ENCODE data around the gene KIAA1614.

KIAA1614 gene

DNA sequence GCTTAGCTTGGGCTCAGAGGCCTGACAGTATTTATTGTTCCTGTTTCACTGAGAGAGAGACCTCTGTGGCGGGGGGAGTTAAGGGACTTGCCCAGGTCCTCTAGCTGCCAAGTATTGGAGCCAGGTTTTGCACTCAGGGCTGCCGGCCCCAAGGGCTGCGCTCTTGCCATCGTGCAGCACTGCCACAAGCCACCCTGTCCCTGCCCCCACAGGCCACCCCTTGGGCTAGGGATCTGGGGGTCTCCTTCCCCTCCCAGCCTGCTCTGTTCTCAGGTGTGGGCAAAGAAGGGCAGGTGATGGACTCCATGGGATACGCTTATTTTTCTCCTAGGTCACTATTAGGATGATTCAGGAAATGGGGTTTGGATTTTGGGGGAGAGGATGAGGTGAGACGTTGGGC is 8.7 kb downstream of the KIAA1614 start:
- TF ChIP-seq TAF1 (IDR thresholded peaks at IDR 0.05; ENCODE audit: borderline replicate concordance, low read depth, low read length) = no peak
- no peak for TF ChIP-seq POLR2A (IDR thresholded peaks at IDR 0.05; ENCODE audit: low read depth, low read length)
- TF ChIP-seq POLR2AphosphoS5 (IDR thresholded peaks at IDR 0.05; ENCODE audit: low read depth, low read length) = no peak
- FAIRE-seq (no peak), DNase-seq (ENCODE audit: insufficient read length) (no peak)

DNA sequence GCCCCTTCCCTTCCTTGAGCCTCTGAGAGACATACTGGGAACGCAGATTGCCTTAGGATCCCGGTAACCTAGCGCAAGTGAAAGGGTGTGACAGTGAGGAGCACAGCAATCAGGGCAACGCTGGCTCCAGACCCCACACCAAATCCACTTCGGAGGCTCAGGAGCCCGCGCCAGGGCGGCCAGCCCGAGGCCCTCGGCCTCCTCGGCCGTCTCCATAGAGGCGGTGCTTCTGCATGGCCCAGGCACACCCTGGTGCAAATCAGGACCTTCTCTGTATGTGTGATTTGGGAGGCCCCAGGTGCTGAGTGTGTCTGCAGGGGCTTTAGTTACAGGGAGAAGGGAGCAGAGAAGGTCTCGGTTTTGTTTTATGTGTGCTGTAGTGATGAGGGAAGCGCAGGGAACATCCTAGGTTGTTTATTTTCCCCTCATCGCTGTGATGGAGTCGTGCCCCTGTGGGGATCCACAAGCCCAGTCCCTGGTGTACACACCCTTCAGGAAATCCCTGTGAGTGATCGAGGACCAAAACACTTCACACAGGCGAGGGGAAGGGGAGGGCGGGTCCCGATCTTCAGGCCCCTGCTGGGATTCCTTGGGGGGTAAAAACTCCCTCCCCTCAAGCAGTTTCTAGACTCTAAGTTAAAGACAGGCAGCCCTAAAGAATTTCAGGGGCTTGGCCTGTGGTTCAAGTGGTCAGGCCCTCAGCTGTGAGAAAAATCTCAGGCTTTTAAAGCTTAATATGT is 9.4 kb downstream of the KIAA1614 start:
- TF ChIP-seq TAF1 (IDR thresholded peaks at IDR 0.05; ENCODE audit: borderline replicate concordance, low read depth, low read length) (no peak), POLR2AphosphoS5 (IDR thresholded peaks at IDR 0.05; ENCODE audit: low read depth, low read length) (no peak), POLR2A (IDR thresholded peaks at IDR 0.05; ENCODE audit: low read depth, low read length) (no peak)
- FAIRE-seq (no peak), DNase-seq (ENCODE audit: insufficient read length) (no peak)

DNA sequence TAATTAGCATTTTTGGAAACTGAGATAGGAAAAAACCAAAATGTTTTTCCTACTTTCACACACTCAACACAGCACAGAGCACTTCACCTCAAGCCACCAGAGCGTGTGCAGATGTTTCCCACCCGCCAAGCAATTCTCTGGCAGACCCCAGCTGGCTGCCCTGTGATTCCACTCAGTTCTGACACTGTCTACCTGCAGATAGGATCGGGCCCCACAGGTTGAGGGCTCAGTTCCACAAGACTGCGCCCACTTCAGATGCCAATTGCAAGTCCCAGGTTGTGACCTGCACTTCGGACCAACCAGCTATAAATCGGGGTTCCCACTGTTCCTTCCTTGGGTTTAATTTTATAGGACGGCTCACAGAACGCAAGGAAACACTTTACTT is 9.9 kb downstream of the KIAA1614 start:
- TF ChIP-seq POLR2AphosphoS5 (IDR thresholded peaks at IDR 0.05; ENCODE audit: low read depth, low read length) = no peak
- no peak for TF ChIP-seq POLR2A (IDR thresholded peaks at IDR 0.05; ENCODE audit: low read depth, low read length)
- TF ChIP-seq TAF1 (IDR thresholded peaks at IDR 0.05; ENCODE audit: borderline replicate concordance, low read depth, low read length) = no peak
- FAIRE-seq (no peak), DNase-seq (ENCODE audit: insufficient read length) (no peak)

DNA sequence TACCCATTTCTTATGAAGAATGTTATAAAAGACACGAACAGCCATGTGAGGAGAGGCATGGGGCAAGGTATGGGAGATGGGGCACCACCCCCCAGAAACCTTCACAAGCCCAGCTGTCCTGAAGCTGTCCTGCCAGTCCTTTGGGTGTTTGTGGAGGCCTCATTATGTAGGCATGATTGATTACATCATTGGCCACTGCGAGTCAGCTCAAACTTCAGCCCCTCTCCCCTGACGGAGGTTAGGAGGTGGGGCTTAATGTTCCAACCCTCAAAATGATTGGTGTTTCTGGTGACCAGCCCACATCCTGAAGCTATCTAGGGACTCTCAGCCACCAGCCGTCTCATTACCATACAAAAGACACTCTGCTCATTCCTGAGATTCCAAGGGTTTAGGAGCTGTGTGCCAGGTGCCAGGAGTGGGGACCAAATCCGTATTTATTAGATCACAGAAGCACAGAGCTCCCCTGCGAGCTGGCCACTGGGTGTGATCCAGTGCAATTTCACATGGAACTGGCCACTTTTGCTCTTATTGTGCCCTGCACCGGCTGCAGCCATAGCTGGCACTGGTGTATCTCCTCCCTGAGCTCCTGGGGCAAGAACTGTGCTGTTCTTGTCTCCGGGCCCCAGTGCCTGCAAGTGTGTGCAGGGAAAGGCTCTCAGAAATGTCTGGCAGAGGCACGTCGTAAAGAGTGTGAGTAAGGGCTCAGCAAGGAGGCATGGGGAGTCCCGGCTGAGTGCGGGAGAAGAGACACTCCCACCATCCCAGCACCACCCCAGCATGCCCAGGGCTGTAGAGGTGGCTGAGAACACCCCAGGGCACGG is 10.5 kb downstream of the KIAA1614 start:
- no peak for DNase-seq (ENCODE audit: insufficient read length)
- FAIRE-seq = no peak
- TF ChIP-seq TAF1 (IDR thresholded peaks at IDR 0.05; ENCODE audit: borderline replicate concordance, low read depth, low read length) (no peak), POLR2A (IDR thresholded peaks at IDR 0.05; ENCODE audit: low read depth, low read length) (no peak), POLR2AphosphoS5 (IDR thresholded peaks at IDR 0.05; ENCODE audit: low read depth, low read length) (no peak)

DNA sequence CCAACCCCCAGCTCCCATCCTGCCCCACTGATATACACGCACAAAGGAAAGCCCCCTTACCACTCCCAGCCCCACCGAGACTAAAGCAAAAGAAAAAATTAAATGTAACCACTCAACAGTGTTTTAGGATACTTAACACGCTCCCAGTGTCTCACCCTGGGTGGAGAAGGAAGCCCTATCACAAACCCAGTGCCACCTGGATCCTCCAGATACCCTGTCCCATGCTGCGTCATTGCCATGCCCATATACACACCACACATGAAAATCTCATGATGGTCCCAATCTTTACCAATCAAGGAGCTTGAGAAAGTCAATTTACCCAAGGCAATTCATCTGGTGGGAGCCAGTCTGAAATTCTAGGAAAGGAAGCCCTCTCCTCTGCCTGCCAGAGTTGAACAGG is 11.2 kb downstream of the KIAA1614 start:
- no peak for FAIRE-seq
- TF ChIP-seq TAF1 (IDR thresholded peaks at IDR 0.05; ENCODE audit: borderline replicate concordance, low read depth, low read length) = no peak
- TF ChIP-seq POLR2A (IDR thresholded peaks at IDR 0.05; ENCODE audit: low read depth, low read length) = no peak
- no peak for TF ChIP-seq POLR2AphosphoS5 (IDR thresholded peaks at IDR 0.05; ENCODE audit: low read depth, low read length)
- no peak for DNase-seq (ENCODE audit: insufficient read length)

DNA sequence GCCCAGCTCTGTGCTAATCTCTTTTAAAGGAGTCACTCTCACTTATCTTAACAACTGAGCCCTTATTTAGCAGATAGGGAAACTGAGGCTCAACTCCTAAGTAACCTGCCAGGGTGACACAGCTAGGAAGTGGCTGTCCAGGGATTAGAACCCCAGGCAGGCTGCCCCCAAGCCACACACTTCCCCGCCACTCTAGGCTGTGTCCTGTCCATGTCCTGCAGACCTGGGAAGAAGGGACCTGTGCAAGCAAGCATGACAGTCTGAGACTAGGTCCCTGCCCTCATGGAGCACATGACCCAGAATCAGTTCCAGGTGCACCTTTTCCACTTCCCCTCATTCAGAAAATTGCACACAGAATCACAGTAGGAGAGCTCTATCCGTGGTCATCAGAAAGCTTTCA is 12.2 kb downstream of the KIAA1614 start:
- DNase-seq (ENCODE audit: insufficient read length) (no peak), FAIRE-seq (no peak)
- TF ChIP-seq POLR2A (IDR thresholded peaks at IDR 0.05; ENCODE audit: low read depth, low read length) (no peak), POLR2AphosphoS5 (IDR thresholded peaks at IDR 0.05; ENCODE audit: low read depth, low read length) (no peak), TAF1 (IDR thresholded peaks at IDR 0.05; ENCODE audit: borderline replicate concordance, low read depth, low read length) (no peak)

DNA sequence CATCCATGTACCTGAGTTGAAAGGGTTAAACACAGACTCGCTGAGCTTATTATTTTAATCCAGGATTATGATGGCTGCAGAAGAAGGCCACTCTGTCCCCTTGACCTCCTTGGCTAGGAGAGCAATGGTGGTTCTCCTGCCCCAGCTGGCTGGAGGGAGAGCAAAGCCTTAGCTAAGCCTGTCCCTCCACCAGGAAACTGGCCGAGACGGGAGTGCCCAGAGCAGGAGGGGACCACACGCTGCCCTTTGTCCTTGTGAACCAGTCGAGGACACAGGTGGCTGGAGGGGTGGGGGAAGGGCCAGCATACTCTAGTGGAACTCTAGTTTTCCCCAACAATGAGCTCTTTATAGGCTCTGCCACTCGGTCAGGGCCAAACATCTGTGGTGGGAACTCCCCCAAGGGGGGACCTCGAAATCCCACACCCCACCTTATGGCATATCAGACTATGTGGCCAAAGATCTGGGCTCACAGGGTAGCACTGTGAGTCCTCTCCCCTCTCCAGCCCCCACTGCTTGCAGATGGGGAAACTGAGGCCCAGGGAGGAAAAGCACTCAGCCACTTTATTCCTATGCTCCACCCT is 12.9 kb downstream of the KIAA1614 start:
- TF ChIP-seq POLR2AphosphoS5 (IDR thresholded peaks at IDR 0.05; ENCODE audit: low read depth, low read length) (no peak), POLR2A (IDR thresholded peaks at IDR 0.05; ENCODE audit: low read depth, low read length) (no peak), TAF1 (IDR thresholded peaks at IDR 0.05; ENCODE audit: borderline replicate concordance, low read depth, low read length) (no peak)
- DNase-seq (ENCODE audit: insufficient read length) (no peak), FAIRE-seq (no peak)

DNA sequence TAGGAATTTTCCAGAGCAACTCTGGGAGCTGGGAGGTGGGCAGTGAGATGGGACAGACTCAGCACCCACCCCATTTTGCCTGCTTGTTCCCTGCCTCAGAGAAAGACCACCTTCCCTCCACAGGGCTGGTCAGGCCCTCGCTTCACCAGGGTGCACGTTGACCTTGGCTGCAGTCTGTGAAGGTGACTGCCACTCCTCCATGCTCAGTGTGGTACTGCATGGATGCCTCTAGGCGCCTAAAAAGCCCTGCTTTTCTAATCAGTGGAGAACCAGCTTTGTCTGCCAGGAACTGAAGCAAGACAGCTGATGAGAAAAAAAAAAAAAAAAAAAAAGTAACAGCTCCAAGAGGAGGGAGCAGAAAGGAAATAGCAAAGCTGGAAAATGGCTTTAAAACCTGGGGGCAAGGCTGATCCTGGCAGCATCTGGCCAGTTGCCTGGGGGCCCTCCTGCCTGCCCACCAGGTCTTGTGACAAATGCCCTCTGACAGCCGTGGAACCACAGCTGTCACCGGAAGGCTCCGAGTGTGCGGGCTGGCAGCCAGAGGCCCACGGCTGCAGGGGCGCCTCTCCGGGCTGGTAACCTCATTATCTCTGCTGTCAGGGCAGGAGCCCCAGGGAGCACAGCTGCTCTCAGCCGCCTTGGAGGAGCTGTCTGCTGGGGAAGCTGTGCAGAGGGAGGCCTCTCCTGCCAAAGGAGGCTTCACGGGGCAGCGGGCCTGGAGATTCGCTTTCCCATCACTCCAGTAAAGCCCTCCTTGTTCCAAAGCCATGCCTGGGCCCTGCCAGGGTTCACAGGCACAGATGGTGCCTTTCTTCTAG is 13.7 kb downstream of the KIAA1614 start:
- FAIRE-seq = no peak
- DNase-seq (ENCODE audit: insufficient read length) = no peak

DNA sequence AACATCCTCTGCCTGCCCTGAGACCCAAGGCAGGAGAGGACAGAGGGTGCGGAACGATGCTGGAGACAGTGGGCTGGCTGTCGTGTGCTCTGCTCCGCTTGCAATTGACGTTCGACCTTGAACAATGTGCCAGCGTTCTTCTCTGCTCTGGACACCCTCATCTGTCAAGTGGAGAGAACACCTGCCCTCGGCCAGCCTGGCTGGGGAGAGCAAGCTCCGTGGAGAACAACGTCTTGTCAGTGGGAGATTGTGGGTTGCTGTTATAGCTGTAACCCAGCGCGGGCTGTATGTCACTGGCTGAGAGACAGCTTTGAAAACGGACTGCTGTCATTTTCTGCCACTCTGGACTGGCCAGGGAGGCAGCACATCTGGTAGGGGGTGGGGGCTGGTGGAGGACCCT is 14.7 kb downstream of the KIAA1614 start:
- TF ChIP-seq POLR2A (IDR thresholded peaks at IDR 0.05; ENCODE audit: low read depth, low read length) (no peak), TAF1 (IDR thresholded peaks at IDR 0.05; ENCODE audit: borderline replicate concordance, low read depth, low read length) (no peak), POLR2AphosphoS5 (IDR thresholded peaks at IDR 0.05; ENCODE audit: low read depth, low read length) (no peak)
- DNase-seq (ENCODE audit: insufficient read length) (no peak), FAIRE-seq (no peak)

More for the DNA sequence above, 13.7 kb downstream of the KIAA1614 start:
- TF ChIP-seq POLR2A (IDR thresholded peaks at IDR 0.05; ENCODE audit: low read depth, low read length) (no peak), TAF1 (IDR thresholded peaks at IDR 0.05; ENCODE audit: borderline replicate concordance, low read depth, low read length) (no peak), POLR2AphosphoS5 (IDR thresholded peaks at IDR 0.05; ENCODE audit: low read depth, low read length) (no peak)

DNA sequence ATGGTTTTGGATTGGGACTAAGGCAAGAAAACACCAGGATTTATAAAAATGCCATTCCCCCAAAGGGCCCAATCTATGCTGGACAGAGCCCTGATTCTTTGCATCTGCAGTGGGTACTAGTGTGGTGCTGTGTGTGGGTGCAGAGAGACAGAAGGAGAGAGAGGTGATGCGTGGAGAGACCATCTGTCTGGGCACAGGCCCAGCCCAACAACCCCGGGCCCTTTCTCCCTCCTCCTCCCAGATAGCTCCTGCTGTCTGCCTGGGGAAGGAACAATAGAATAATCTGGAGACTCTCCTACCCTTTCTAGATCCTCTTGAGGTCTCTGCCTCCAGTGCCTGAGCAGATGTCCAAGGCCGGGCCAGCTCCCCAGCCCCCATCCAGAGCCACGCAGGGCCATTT is 15.1 kb downstream of the KIAA1614 start:
- TF ChIP-seq POLR2A (IDR thresholded peaks at IDR 0.05; ENCODE audit: low read depth, low read length) = no peak
- TF ChIP-seq TAF1 (IDR thresholded peaks at IDR 0.05; ENCODE audit: borderline replicate concordance, low read depth, low read length) = no peak
- FAIRE-seq (no peak), DNase-seq (ENCODE audit: insufficient read length) (no peak)

Measured in GM12892 (cell line).